Thyroid gland (tissue), 4 donors: ENCODE data around the gene SPRYD7.
"Not testable (repeated sequence)": the region's sequence is repeated elsewhere in the genome, so short reads cannot be mapped to it uniquely, and the experiment has no call there.

Experiments
- POLR2A ChIP-seq, 2 donors: fragments of 450-650 bp; IDR thresholded peaks; one replicate each; pipeline ENCODE4 v1.6.1; 2017; ENCODE audit warnings: antibody characterized with exemption in 2 of 2, mild to moderate bottlenecking in 2 of 2, moderate library complexity in 1 of 2
- TF ChIP-seq, protein P1 (sequence below), 6 experiments: fragments of 200-600 bp in 3 of 6; fragments of 450-650 bp in 3 of 6; sonication (generic) in 3 of 6; IDR thresholded peaks; one replicate each; pipeline ENCODE4 v1.5.1; 2016 to 2019; ENCODE audit warnings: antibody characterized with exemption in 6 of 6, mild to moderate bottlenecking in 2 of 6, inconsistent platforms in 1 of 6, moderate library complexity in 1 of 6

DNA sequence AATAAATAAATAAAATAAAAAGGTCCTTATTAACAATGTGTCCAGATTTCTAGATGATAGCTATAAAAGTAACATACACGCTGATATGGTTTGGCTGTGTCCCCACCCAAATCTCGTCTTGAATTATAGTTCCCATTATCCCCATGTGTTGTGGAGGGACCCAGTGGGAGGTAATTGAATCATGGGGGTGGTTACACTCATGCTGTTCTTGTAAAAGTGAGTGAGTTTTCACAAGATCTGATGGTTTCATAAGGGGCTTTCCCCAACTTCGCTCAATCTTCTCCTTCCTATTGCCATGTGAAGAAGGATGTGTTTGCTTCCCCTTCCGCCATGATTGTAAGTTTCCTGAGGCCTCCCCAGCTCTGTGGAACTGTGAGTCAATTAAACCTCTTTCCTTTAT lies 15.2 kb downstream of the SPRYD7 start:
- TF ChIP-seq, protein P1, sequence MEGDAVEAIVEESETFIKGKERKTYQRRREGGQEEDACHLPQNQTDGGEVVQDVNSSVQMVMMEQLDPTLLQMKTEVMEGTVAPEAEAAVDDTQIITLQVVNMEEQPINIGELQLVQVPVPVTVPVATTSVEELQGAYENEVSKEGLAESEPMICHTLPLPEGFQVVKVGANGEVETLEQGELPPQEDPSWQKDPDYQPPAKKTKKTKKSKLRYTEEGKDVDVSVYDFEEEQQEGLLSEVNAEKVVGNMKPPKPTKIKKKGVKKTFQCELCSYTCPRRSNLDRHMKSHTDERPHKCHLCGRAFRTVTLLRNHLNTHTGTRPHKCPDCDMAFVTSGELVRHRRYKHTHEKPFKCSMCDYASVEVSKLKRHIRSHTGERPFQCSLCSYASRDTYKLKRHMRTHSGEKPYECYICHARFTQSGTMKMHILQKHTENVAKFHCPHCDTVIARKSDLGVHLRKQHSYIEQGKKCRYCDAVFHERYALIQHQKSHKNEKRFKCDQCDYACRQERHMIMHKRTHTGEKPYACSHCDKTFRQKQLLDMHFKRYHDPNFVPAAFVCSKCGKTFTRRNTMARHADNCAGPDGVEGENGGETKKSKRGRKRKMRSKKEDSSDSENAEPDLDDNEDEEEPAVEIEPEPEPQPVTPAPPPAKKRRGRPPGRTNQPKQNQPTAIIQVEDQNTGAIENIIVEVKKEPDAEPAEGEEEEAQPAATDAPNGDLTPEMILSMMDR (IDR thresholded peaks at IDR 0.05), result not testable (repeated sequence)
- TF ChIP-seq POLR2A (IDR thresholded peaks at IDR 0.05), result not testable (repeated sequence)
